ENCODE measurements around the gene NFRKB. TPM values are rescaled to one million over a fixed set of nuclear protein-coding genes. Genes with fewer than 3 reads are reported as not detected.

The NFRKB gene
- total RNA-seq, 1 experiment from 2014 or later, result 27.4 TPM

GRCh38 chr11:129905402-129905801 is 10.0 kb upstream of the NFRKB start:
- no peak for DNase-seq (ENCODE audit: low read depth, low spot score)
- no peaks in the 10 kb centered on the region; a peak in 1 of 4 replicates for H3K36me3 ChIP-seq (ENCODE audit: control insufficient read depth in 1 of 2, insufficient read depth in 2 of 2, low read length in 2 of 2)
- intact Hi-C loops (cut with micrococcal nuclease), result no loop called here
- no peak overlapping the region for H2AFZ ChIP-seq (ENCODE audit: low read depth, low read length, poor library complexity, severe bottlenecking)
- no TSS peak for BruUV-seq (replicated peaks)
- no peaks in the 10 kb centered on the region for H3K27me3 ChIP-seq (ENCODE audit: insufficient read depth, low read length)
- H4K20me1 ChIP-seq (ENCODE audit: insufficient read depth), result no peaks in the 10 kb centered on the region
- ChIA-PET POLR2A (no interaction called here), RAD21 (ENCODE audit: low non-redundant PET in 1 of 2, low total read pairs in 2 of 2, uncharacterized antibody in 2 of 2, unreplicated experiment in 2 of 2) (no interaction called here), CTCF (interaction anchor here (2.0 kb wide), 1 partner anchor 227 kb away, joined by 4 read pairs; no protein-coding TSS in a partner anchor)
- no peaks in the 10 kb centered on the region for H3K9me3 ChIP-seq (ENCODE audit: control insufficient read depth in 1 of 2, insufficient read depth in 1 of 2, low read depth in 1 of 2, low read length in 2 of 2)
- no peak overlapping the region for H3K4me2 ChIP-seq (ENCODE audit: low read length)
- no peaks in the 10 kb centered on the region for H3K4me1 ChIP-seq (ENCODE audit: control insufficient read depth in 1 of 2, insufficient read depth in 2 of 2, low read length in 2 of 2)
- no peaks in the 10 kb centered on the region for H3K79me2 ChIP-seq (ENCODE audit: insufficient read depth, low read length)
- H3K9me2 ChIP-seq (ENCODE audit: insufficient read depth), result no peaks in the 10 kb centered on the region
- no peak overlapping the region for H3K9ac ChIP-seq (ENCODE audit: low read length)
- no peak overlapping the region for H3K27ac ChIP-seq (ENCODE audit: low read depth, low read length)
- H3K4me3 ChIP-seq (replicated peaks in 1 of 2; ENCODE audit: low read depth in 1 of 2, low read length in 2 of 2), result no peak overlapping the region
- TF ChIP-seq ELF1 (IDR thresholded peaks at IDR 0.05; ENCODE audit: borderline replicate concordance, low read depth) (no peak), ZNF274 (IDR thresholded peaks at IDR 0.05; ENCODE audit: low read depth, low read length) (no peak), YY1 (IDR thresholded peaks at IDR 0.05; ENCODE audit: extremely low read depth, insufficient replicate concordance, low read depth, low read length) (no peak), ATF3 (IDR thresholded peaks at IDR 0.05) (no peak), TCF7L2 (IDR thresholded peaks at IDR 0.05; ENCODE audit: borderline replicate concordance, extremely low read depth, insufficient read depth, insufficient read length) (no peak), CTCF (IDR thresholded peaks at IDR 0.05 in 2 of 3, conservative IDR thresholded peaks at IDR 0.05 in 1 of 3; ENCODE audit: borderline replicate concordance in 1 of 3, insufficient read depth in 1 of 3, low read depth in 2 of 3, low read length in 2 of 3) (no peak), SRF (IDR thresholded peaks at IDR 0.05; ENCODE audit: low read depth) (no peak), CBX3 (IDR thresholded peaks at IDR 0.05; ENCODE audit: low read depth) (no peak), REST (IDR thresholded peaks at IDR 0.05; ENCODE audit: low read depth) (no peak), ZFX (IDR thresholded peaks at IDR 0.05) (no peak), POLR2A (IDR thresholded peaks at IDR 0.05; ENCODE audit: borderline replicate concordance, extremely low read depth, insufficient read depth, insufficient read length) (no peak), ZBTB33 (IDR thresholded peaks at IDR 0.05; ENCODE audit: extremely low read depth, insufficient replicate concordance, low read length) (no peak), POLR2AphosphoS5 (IDR thresholded peaks at IDR 0.05; ENCODE audit: low read depth, low read length) (no peak), EZH2phosphoT487 (IDR thresholded peaks at IDR 0.05; ENCODE audit: borderline replicate concordance) (no peak), MAX (IDR thresholded peaks at IDR 0.05) (no peak), EZH2 (IDR thresholded peaks at IDR 0.05) (no peak)
- ATAC-seq, result no peak
